Astrocyte (in vitro differentiated cells and primary cell): ENCODE results near the gene SNCAIP.

Experiments used
- CTCF ChIP-seq: IDR thresholded peaks from 2 replicates; pipeline ENCODE4 v1.5.1; 2011; ENCODE audit warnings: low read depth, mild to moderate bottlenecking, inconsistent platforms, low read length, moderate library complexity; ENCODE audit not compliant: insufficient read depth
- EZH2 ChIP-seq: IDR thresholded peaks from 2 replicates; pipeline ENCODE4 v1.6.1; 2012; ENCODE audit warnings: mild to moderate bottlenecking, low read length, inconsistent platforms; ENCODE audit not compliant: insufficient read depth

- TF ChIP-seq CTCF (no peak), EZH2 (no peak)
These were observed 80.8 kb downstream of the SNCAIP start for GRCh38 chr5:122392824-122393223.
